Mesothelial cell of epicardium (in vitro differentiated cells): ENCODE measurements around the gene ALG2. TPM values are rescaled to one million over a fixed set of nuclear protein-coding genes. Genes with fewer than 3 reads are reported as not detected.

Experiments
- DNase-seq, 2 experiments: peaks; one replicate each; pipeline ENCODE4 v3.0.0; 2021; ENCODE audit warnings: low spot score in 2 of 2; ENCODE audit not compliant: unreplicated experiment in 2 of 2
- H3K27ac Mint-ChIP-seq: 2 replicates; pipeline ENCODE4 v1.8.0; 2021; ENCODE audit warnings: mixed read lengths
- H3K27me3 Mint-ChIP-seq: 2 replicates; pipeline ENCODE4 v1.8.0; 2021; ENCODE audit warnings: low read depth, mixed read lengths
- H3K36me3 Mint-ChIP-seq: 2 replicates; pipeline ENCODE4 v1.8.0; 2021; ENCODE audit warnings: mixed read lengths
- H3K4me1 Mint-ChIP-seq: 2 replicates; pipeline ENCODE4 v1.8.0; 2021; ENCODE audit warnings: mixed read lengths
- H3K4me3 Mint-ChIP-seq: 2 replicates; pipeline ENCODE4 v1.8.0; 2021; ENCODE audit warnings: mild to moderate bottlenecking, moderate library complexity, mixed read lengths
- H3K9me3 Mint-ChIP-seq: 2 replicates; pipeline ENCODE4 v1.8.0; 2021; ENCODE audit warnings: mixed read lengths
- CTCF ChIP-seq: fragments of 200-600 bp; sonication (generic); IDR thresholded peaks from one replicate; pipeline ENCODE4 v1.5.0; 2021; ENCODE audit warnings: antibody characterized with exemption; ENCODE audit not compliant: unreplicated experiment
- total RNA-seq: library from RNA; stranded (reverse); gene quantifications from 3 replicates; pipeline ENCODE4 v1.2.1, GENCODE V29; 2021

ALG2 gene
- total RNA-seq, 1 donor from 2014 or later, result 29.6 TPM

- Mint-ChIP-seq H3K4me1 (no peaks in the 10 kb centered on the region), H3K27ac (no peak overlapping the region), H3K27me3 (no peaks in the 10 kb centered on the region), H3K36me3 (peaks cover 23% of the 10 kb centered on the region), H3K9me3 (peaks cover 8% of the 10 kb centered on the region), H3K4me3 (no peak overlapping the region)
- DNase-seq, result no peak
- TF ChIP-seq CTCF, result no peak
These were observed 14.3 kb upstream of the ALG2 start for GRCh38 chr9:99235926-99236634.

- H3K36me3 Mint-ChIP-seq, result peaks cover 30% of the 10 kb centered on the region
- no peaks in the 10 kb centered on the region for H3K4me1 Mint-ChIP-seq
- DNase-seq, result no peak
- no peak overlapping the region for H3K4me3 Mint-ChIP-seq
- no peaks in the 10 kb centered on the region for H3K27me3 Mint-ChIP-seq
- TF ChIP-seq CTCF, result no peak
- H3K27ac Mint-ChIP-seq, result no peak overlapping the region
- peaks cover 8% of the 10 kb centered on the region for H3K9me3 Mint-ChIP-seq
These were observed 13.3 kb upstream of the ALG2 start for GRCh38 chr9:99235069-99235468.

- Mint-ChIP-seq H3K4me1 (no peaks in the 10 kb centered on the region), H3K9me3 (peaks cover 8% of the 10 kb centered on the region), H3K36me3 (peaks cover 29% of the 10 kb centered on the region), H3K27me3 (no peaks in the 10 kb centered on the region), H3K4me3 (no peak overlapping the region), H3K27ac (no peak overlapping the region)
- TF ChIP-seq CTCF, result no peak
- no peak for DNase-seq
These were observed 12.9 kb upstream of the ALG2 start for GRCh38 chr9:99234618-99235017.

- no peak for DNase-seq
- H3K4me1 Mint-ChIP-seq, result no peaks in the 10 kb centered on the region
These were observed 10.0 kb upstream of the ALG2 start for GRCh38 chr9:99231711-99232110.

GRCh38 chr9:99230206-99230605 is 8.5 kb upstream of the ALG2 start:
- H3K4me1 Mint-ChIP-seq, result no peaks in the 10 kb centered on the region
- no peaks in the 10 kb centered on the region for H3K27me3 Mint-ChIP-seq
- no peaks in the 10 kb centered on the region for H3K9me3 Mint-ChIP-seq
- H3K4me3 Mint-ChIP-seq, result no peak overlapping the region
- TF ChIP-seq CTCF, result no peak
- peaks cover 25% of the 10 kb centered on the region for H3K36me3 Mint-ChIP-seq
- DNase-seq, result no peak
- no peak overlapping the region for H3K27ac Mint-ChIP-seq

More at GRCh38 chr9:99231711-99232110, 10.0 kb upstream of the ALG2 start:
- no peaks in the 10 kb centered on the region for H3K27me3 Mint-ChIP-seq
- no peaks in the 10 kb centered on the region for H3K9me3 Mint-ChIP-seq
- H3K4me3 Mint-ChIP-seq, result no peak overlapping the region
- H3K36me3 Mint-ChIP-seq, result peaks cover 26% of the 10 kb centered on the region
- TF ChIP-seq CTCF, result no peak
- no peak overlapping the region for H3K27ac Mint-ChIP-seq
